GM12878 (cell line): ENCODE measurements around the gene OLFML2A. TPM values are rescaled to one million over a fixed set of nuclear protein-coding genes. Genes with fewer than 3 reads are reported as not detected.

ENCODE experiments used
- ATAC-seq: fragments of 200-7000 bp; cut with Tn5 transposase; 3 replicates; pipeline ENCODE4 v1.9.1; 2020; ENCODE audit warnings: mild to moderate bottlenecking, moderate library complexity
- BruUV-seq: library from RNA; stranded (reverse); fragments of 400-500 nt; replicated peaks from 2 replicates; lab custom pipeline; 2021; lab: Mats Ljungman, UMichigan
- CTCF ChIA-PET: fragments of 300-600 bp; sonication (Branson Sonifier 250); formaldehyde crosslinking; extraction: SDS; loops from one replicate; lab custom pipeline; 2021; ENCODE audit warnings: inconsistent platforms; lab: Yijun Ruan, JAX
- POLR2A ChIA-PET: fragments of 350-600 bp; formaldehyde crosslinking; extraction: SDS; loops from one replicate; lab custom pipeline; 2021; ENCODE audit warnings: inconsistent platforms; lab: Charles Lee
- RAD21 ChIA-PET: fragments of 300-600 bp; sonication (Branson Sonifier 250); formaldehyde crosslinking; loops from one replicate; lab custom pipeline; 2023; ENCODE audit warnings: antibody characterized with exemption; ENCODE audit not compliant: unreplicated experiment; lab: Charles Lee
- SMC1A ChIA-PET: fragments of 300-600 bp; sonication (Branson Sonifier 250); formaldehyde crosslinking; loops from one replicate; lab custom pipeline; 2023; ENCODE audit not compliant: unreplicated experiment, uncharacterized antibody; lab: Charles Lee
- DNase-seq: peaks from one replicate; pipeline ENCODE4 v3.0.0-alpha.2; 2011; ENCODE audit warnings: low read depth, low spot score
- FAIRE-seq: peaks from 3 replicates; lab custom pipeline; 2011; peaks lifted over from hg19 to GRCh38; lab: Jason Lieb, UNC
- H2AFZ ChIP-seq: 2 replicates; pipeline ENCODE4 v1.6.0; 2011; ENCODE audit warnings: low read depth, low read length, control low read depth; ENCODE audit not compliant: control insufficient read depth
- H3K27ac ChIP-seq: 2 replicates; pipeline ENCODE4 v1.5.1; 2011; ENCODE audit warnings: control low read depth; ENCODE audit not compliant: control insufficient read depth, insufficient read depth
- H3K27me3 ChIP-seq, 2 experiments: replicated peaks in 1 of 2; 2 replicates each; pipeline versions ENCODE4 v1.6.0 to v1.6.1; 2011; ENCODE audit warnings: low read length in 1 of 2; ENCODE audit not compliant: control insufficient read depth in 2 of 2, insufficient read depth in 2 of 2
- H3K36me3 ChIP-seq, 2 experiments: 2 replicates each; pipeline ENCODE4 v1.5.1; 2011; ENCODE audit warnings: low read length in 1 of 2; ENCODE audit not compliant: control insufficient read depth in 2 of 2, insufficient read depth in 2 of 2
- H3K4me1 ChIP-seq: 2 replicates; pipeline ENCODE4 v1.6.1; 2011; ENCODE audit warnings: mild to moderate bottlenecking, low read length, moderate library complexity, mixed read lengths; ENCODE audit not compliant: control insufficient read depth, insufficient read depth
- H3K4me2 ChIP-seq: 2 replicates; pipeline ENCODE4 v1.6.0; 2011; ENCODE audit warnings: control low read depth; ENCODE audit not compliant: control insufficient read depth, insufficient read depth
- H3K4me3 ChIP-seq: fragments of 200-600 bp; sonication (generic); 2 replicates; pipeline ENCODE4 v1.5.1; 2016
- H3K79me2 ChIP-seq: 2 replicates; pipeline ENCODE4 v1.6.0; 2011; ENCODE audit warnings: low read length; ENCODE audit not compliant: control insufficient read depth, insufficient read depth
- H3K9ac ChIP-seq: 2 replicates; pipeline ENCODE4 v1.8.0; 2011; ENCODE audit warnings: low read length, control low read depth, mixed read lengths; ENCODE audit not compliant: control insufficient read depth, insufficient read depth
- H3K9me3 ChIP-seq: replicated peaks from 3 replicates; pipeline ENCODE4 v1.5.1; 2011; ENCODE audit warnings: mild to moderate bottlenecking, low read length; ENCODE audit not compliant: control insufficient read depth, insufficient read depth
- H4K20me1 ChIP-seq: 2 replicates; pipeline ENCODE4 v1.6.0; 2011; ENCODE audit not compliant: control insufficient read depth, insufficient read depth
- ASH2L ChIP-seq: fragments of 300-600, 200-600 bp; sonication (generic); IDR thresholded peaks from 2 replicates; pipeline ENCODE4 v1.6.1; 2017; ENCODE audit warnings: low read depth, mild to moderate bottlenecking, borderline replicate concordance
- JUNB ChIP-seq: IDR thresholded peaks from 2 replicates; pipeline ENCODE4 v1.6.1; 2016; ENCODE audit warnings: antibody characterized with exemption, mild to moderate bottlenecking
- RELA ChIP-seq: fragments of 450-650 bp; IDR thresholded peaks from 2 replicates; pipeline ENCODE4 v1.8.0; 2014; ENCODE audit warnings: borderline replicate concordance; ENCODE audit not compliant: partially characterized antibody
- ZNF217 ChIP-seq: fragments of 450-650 bp; IDR thresholded peaks from 2 replicates; pipeline ENCODE4 v1.6.1; 2017; ENCODE audit warnings: antibody characterized with exemption, mild to moderate bottlenecking
- ZNF24 ChIP-seq: fragments of 450-650 bp; IDR thresholded peaks from 2 replicates; pipeline ENCODE4 v1.6.1; 2017; ENCODE audit warnings: antibody characterized with exemption, mild to moderate bottlenecking
- WGBS: methylation state at CpG from one replicate; pipeline ENCODE4 v1.1.6; 2016; ENCODE audit warnings: low lambda C conversion rate; ENCODE audit not compliant: insufficient replicate concordance, insufficient coverage; ENCODE audit errors: missing lambda C conversion rate; 5-methylcytosine and 5-hydroxymethylcytosine counted together
- in situ Hi-C: fragments of 300-500 bp; cut with MboI; formaldehyde crosslinking; loops from 9 replicates; pipeline ENCODE4 v1.14.3; 2018; ENCODE audit warnings: mixed read lengths
- intact Hi-C: fragments of 100-400 bp; cut with micrococcal nuclease; formaldehyde crosslinking; loops from one replicate; pipeline ENCODE4 v1.14.2; 2022; ENCODE audit not compliant: unreplicated experiment
- polyA plus RNA-seq, 11 experiments: library from polyadenylated mRNA; depleted of rRNA in 4 of 11; unstranded in 6 of 11; stranded (reverse) in 5 of 11; fragments of >200 nt; fragmentation: Nextera tagmentation in 4 of 11; fragmentation: Illumina TruSeq in 1 of 11; extraction: Ambion mirVana in 4 of 11; extraction: Trizol in 1 of 11; gene quantifications; 1 replicate in 1 of 11; 2 replicates in 10 of 11; pipeline versions ENCODE4 v1.2.1 to v1.2.3, GENCODE V29; 2011 to 2016; ENCODE audit warnings: inconsistent platforms in 2 of 11, missing spikeins in 2 of 11, low read depth in 1 of 11
- total RNA-seq, 4 experiments: library from RNA; depleted of rRNA in 3 of 4; stranded (reverse); fragments of >200 nt in 3 of 4; fragmentation: Illumina TruSeq in 1 of 4; extraction: Trizol in 1 of 4; gene quantifications; 2 replicates each; pipeline versions ENCODE4 v1.2.1 to v1.2.3, GENCODE V29; 2013 to 2021
- TF ChIP-seq, protein P1 (sequence below): IDR thresholded peaks from 2 replicates; pipeline ENCODE4 v1.6.1; 2012; ENCODE audit warnings: mild to moderate bottlenecking, low read depth, low read length
- TF ChIP-seq, protein P2 (sequence below): fragments of 450-650 bp; IDR thresholded peaks from 2 replicates; pipeline ENCODE4 v1.6.1; 2017; ENCODE audit warnings: low read depth, mild to moderate bottlenecking, moderate library complexity
- TF ChIP-seq, protein P3 (sequence below): fragments of 450-650 bp; IDR thresholded peaks from 2 replicates; pipeline ENCODE4 v1.6.1; 2017; ENCODE audit warnings: borderline replicate concordance
- TF ChIP-seq, protein P4 (sequence below): fragments of 450-650 bp; IDR thresholded peaks from 2 replicates; pipeline ENCODE4 v1.6.1; 2016; ENCODE audit warnings: mild to moderate bottlenecking, moderate library complexity, borderline replicate concordance

The OLFML2A gene
- total and polyA plus RNA-seq, 10 of the 15 experiments (the other 5 are each of a cell fraction or from before 2014, with no cell fraction given): 0.02 to 0.13 (median 0.10) TPM; not detected in 4

DNA sequence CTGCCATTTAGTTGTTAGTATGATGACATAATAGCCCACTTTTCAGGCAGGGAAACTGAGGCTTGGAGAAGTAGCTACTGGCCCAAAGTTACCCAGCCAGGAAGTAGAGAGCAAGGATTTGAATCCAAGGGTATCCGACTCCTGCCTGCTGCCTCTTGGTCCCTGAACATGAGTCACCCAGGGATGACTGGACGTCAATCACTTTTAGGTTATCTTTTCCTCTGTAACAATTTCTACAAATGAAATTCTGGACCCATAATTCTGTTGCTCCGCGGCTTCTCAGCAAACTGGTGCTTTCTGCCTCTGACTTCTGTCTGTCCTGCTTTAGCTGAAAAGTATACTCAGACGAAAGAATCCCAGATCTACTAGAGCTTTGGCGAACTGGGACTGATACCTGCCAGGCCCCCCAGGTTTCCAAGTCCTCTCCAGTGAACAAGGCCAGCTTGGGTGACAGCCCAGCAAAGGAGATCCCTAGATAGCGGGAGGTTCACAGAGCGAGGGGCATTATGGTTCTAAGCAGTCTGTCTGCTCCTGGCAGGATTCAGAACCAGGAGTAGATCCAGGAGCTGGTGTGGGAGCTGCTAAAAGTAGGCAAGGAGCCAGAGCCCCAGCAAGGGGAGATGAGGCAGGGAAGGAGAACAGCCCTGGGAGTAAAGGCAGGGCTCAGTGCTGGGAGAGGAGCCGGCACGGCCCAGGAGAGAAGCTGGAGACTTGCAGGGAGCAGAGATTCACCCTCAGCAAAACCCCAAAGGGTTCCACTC is 20.6 kb downstream of the OLFML2A start:
- CTCF ChIA-PET: interaction anchor here (1.2 to 3.7 kb wide), 4 partner anchors 10 to 55 kb away, joined by 4 to 27 read pairs (median 6); partner anchors contain the start of gene WDR38
- FAIRE-seq (no peak), ATAC-seq (no peak), DNase-seq (no peak)
- H3K27ac ChIP-seq: no peak overlapping the region
- RAD21 ChIA-PET: interaction anchor here (1.3 kb wide), 1 partner anchor 18 kb away, joined by 3 read pairs; no protein-coding TSS in a partner anchor
- no peak overlapping the region for H2AFZ ChIP-seq
- 0 out of 2 replicates have a peak, but pooled peaks cover 2% of the 10 kb centered on the region for H3K4me1 ChIP-seq
- 77% methylated on average over 10 of the region's 10 CpGs for WGBS
- H3K79me2 ChIP-seq: no peaks in the 10 kb centered on the region
- H3K9ac ChIP-seq: no peak overlapping the region
- H3K4me3 ChIP-seq: no peak overlapping the region
- no peaks in the 10 kb centered on the region for H3K27me3 ChIP-seq
- no peak overlapping the region for H3K4me2 ChIP-seq
- POLR2A ChIA-PET: no interaction called here
- no peaks in the 10 kb centered on the region for H3K36me3 ChIP-seq
- BruUV-seq: no TSS peak
- in situ Hi-C loops (no loop called here), intact Hi-C loops (no loop called here)
- no peaks in the 10 kb centered on the region for H4K20me1 ChIP-seq
- SMC1A ChIA-PET: interaction anchor here (1.0 to 1.5 kb wide), 3 partner anchors 16 to 32 kb away, joined by 3 to 6 read pairs (median 4); no protein-coding TSS in a partner anchor
- no peaks in the 10 kb centered on the region for H3K9me3 ChIP-seq
- TF ChIP-seq RELA (no peak), ASH2L (no peak), ZNF217 (no peak), ZNF24 (no peak), JUNB (no peak)
- TF ChIP-seq, protein P1, sequence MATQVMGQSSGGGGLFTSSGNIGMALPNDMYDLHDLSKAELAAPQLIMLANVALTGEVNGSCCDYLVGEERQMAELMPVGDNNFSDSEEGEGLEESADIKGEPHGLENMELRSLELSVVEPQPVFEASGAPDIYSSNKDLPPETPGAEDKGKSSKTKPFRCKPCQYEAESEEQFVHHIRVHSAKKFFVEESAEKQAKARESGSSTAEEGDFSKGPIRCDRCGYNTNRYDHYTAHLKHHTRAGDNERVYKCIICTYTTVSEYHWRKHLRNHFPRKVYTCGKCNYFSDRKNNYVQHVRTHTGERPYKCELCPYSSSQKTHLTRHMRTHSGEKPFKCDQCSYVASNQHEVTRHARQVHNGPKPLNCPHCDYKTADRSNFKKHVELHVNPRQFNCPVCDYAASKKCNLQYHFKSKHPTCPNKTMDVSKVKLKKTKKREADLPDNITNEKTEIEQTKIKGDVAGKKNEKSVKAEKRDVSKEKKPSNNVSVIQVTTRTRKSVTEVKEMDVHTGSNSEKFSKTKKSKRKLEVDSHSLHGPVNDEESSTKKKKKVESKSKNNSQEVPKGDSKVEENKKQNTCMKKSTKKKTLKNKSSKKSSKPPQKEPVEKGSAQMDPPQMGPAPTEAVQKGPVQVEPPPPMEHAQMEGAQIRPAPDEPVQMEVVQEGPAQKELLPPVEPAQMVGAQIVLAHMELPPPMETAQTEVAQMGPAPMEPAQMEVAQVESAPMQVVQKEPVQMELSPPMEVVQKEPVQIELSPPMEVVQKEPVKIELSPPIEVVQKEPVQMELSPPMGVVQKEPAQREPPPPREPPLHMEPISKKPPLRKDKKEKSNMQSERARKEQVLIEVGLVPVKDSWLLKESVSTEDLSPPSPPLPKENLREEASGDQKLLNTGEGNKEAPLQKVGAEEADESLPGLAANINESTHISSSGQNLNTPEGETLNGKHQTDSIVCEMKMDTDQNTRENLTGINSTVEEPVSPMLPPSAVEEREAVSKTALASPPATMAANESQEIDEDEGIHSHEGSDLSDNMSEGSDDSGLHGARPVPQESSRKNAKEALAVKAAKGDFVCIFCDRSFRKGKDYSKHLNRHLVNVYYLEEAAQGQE: no peak
- TF ChIP-seq, protein P2, sequence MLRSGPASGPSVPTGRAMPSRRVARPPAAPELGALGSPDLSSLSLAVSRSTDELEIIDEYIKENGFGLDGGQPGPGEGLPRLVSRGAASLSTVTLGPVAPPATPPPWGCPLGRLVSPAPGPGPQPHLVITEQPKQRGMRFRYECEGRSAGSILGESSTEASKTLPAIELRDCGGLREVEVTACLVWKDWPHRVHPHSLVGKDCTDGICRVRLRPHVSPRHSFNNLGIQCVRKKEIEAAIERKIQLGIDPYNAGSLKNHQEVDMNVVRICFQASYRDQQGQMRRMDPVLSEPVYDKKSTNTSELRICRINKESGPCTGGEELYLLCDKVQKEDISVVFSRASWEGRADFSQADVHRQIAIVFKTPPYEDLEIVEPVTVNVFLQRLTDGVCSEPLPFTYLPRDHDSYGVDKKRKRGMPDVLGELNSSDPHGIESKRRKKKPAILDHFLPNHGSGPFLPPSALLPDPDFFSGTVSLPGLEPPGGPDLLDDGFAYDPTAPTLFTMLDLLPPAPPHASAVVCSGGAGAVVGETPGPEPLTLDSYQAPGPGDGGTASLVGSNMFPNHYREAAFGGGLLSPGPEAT: no peak
- TF ChIP-seq, protein P3, sequence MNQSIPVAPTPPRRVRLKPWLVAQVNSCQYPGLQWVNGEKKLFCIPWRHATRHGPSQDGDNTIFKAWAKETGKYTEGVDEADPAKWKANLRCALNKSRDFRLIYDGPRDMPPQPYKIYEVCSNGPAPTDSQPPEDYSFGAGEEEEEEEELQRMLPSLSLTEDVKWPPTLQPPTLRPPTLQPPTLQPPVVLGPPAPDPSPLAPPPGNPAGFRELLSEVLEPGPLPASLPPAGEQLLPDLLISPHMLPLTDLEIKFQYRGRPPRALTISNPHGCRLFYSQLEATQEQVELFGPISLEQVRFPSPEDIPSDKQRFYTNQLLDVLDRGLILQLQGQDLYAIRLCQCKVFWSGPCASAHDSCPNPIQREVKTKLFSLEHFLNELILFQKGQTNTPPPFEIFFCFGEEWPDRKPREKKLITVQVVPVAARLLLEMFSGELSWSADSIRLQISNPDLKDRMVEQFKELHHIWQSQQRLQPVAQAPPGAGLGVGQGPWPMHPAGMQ: no peak
- TF ChIP-seq, protein P4, sequence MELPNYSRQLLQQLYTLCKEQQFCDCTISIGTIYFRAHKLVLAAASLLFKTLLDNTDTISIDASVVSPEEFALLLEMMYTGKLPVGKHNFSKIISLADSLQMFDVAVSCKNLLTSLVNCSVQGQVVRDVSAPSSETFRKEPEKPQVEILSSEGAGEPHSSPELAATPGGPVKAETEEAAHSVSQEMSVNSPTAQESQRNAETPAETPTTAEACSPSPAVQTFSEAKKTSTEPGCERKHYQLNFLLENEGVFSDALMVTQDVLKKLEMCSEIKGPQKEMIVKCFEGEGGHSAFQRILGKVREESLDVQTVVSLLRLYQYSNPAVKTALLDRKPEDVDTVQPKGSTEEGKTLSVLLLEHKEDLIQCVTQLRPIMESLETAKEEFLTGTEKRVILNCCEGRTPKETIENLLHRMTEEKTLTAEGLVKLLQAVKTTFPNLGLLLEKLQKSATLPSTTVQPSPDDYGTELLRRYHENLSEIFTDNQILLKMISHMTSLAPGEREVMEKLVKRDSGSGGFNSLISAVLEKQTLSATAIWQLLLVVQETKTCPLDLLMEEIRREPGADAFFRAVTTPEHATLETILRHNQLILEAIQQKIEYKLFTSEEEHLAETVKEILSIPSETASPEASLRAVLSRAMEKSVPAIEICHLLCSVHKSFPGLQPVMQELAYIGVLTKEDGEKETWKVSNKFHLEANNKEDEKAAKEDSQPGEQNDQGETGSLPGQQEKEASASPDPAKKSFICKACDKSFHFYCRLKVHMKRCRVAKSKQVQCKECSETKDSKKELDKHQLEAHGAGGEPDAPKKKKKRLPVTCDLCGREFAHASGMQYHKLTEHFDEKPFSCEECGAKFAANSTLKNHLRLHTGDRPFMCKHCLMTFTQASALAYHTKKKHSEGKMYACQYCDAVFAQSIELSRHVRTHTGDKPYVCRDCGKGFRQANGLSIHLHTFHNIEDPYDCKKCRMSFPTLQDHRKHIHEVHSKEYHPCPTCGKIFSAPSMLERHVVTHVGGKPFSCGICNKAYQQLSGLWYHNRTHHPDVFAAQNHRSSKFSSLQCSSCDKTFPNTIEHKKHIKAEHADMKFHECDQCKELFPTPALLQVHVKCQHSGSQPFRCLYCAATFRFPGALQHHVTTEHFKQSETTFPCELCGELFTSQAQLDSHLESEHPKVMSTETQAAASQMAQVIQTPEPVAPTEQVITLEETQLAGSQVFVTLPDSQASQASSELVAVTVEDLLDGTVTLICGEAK: no peak
